C1 segment of cervical spinal cord (tissue), 14 donors: ENCODE data around the gene LRIT3.
"Not testable (repeated sequence)": the region's sequence is repeated elsewhere in the genome, so short reads cannot be mapped to it uniquely, and the experiment has no call there.

ENCODE experiments used
- DNase-seq, 14 donors: peaks; one replicate each; lab custom pipeline; 2025; lab: John Stamatoyannopoulos, UW

LRIT3 gene

GRCh38 chr4:109846395-109847098, 1.4 kb upstream of the LRIT3 start:
- no peak for DNase-seq

- DNase-seq = no peak
These were observed 594 bp downstream of the LRIT3 start for GRCh38 chr4:109848501-109848900.

GRCh38 chr4:109850601-109851000, 2.7 kb downstream of the LRIT3 start:
- no peak for DNase-seq

- DNase-seq = not testable (repeated sequence)
These were observed 11.8 kb downstream of the LRIT3 start for GRCh38 chr4:109859426-109860300.

GRCh38 chr4:109861271-109861670, 13.4 kb downstream of the LRIT3 start:
- DNase-seq = no peak

- no peak for DNase-seq
These were observed 14.1 kb downstream of the LRIT3 start for GRCh38 chr4:109861916-109862511.

- no peak for DNase-seq
These were observed 16.2 kb downstream of the LRIT3 start for GRCh38 chr4:109864134-109864533.

- no peak for DNase-seq
These were observed 22.2 kb downstream of the LRIT3 start for GRCh38 chr4:109870061-109870460.

GRCh38 chr4:109872065-109872464, 24.2 kb downstream of the LRIT3 start:
- DNase-seq = no peak

GRCh38 chr4:109872950-109873656, 25.2 kb downstream of the LRIT3 start:
- no peak for DNase-seq

- no peak for DNase-seq
These were observed 26.0 kb downstream of the LRIT3 start for GRCh38 chr4:109873791-109874514.

GRCh38 chr4:109875106-109875505, 27.2 kb downstream of the LRIT3 start:
- DNase-seq = no peak

- not testable (repeated sequence) for DNase-seq
These were observed 27.6 kb downstream of the LRIT3 start for GRCh38 chr4:109875553-109875952.

GRCh38 chr4:109876634-109877265, 28.8 kb downstream of the LRIT3 start:
- DNase-seq = no peak

GRCh38 chr4:109877400-109877799, 29.5 kb downstream of the LRIT3 start:
- DNase-seq = no peak

GRCh38 chr4:109878355-109878754, 30.4 kb downstream of the LRIT3 start:
- no peak for DNase-seq

- DNase-seq = no peak
These were observed 31.2 kb downstream of the LRIT3 start for GRCh38 chr4:109879081-109879480.

- DNase-seq = no peak
These were observed 31.9 kb downstream of the LRIT3 start for GRCh38 chr4:109879636-109880314.

- no peak for DNase-seq
These were observed 38.4 kb downstream of the LRIT3 start for GRCh38 chr4:109886303-109886702.

GRCh38 chr4:109887071-109887470, 39.2 kb downstream of the LRIT3 start:
- DNase-seq = no peak
